ENCODE results near the gene DBP. TPM values are rescaled to one million over a fixed set of nuclear protein-coding genes. Genes with fewer than 3 reads are reported as not detected.

Gene DBP
- total and polyA plus RNA-seq, 10 of the 15 experiments (the other 5 are each of a cell fraction or from before 2014, with no cell fraction given) = 2.0 to 10.6 (median 6.9) TPM

DNA sequence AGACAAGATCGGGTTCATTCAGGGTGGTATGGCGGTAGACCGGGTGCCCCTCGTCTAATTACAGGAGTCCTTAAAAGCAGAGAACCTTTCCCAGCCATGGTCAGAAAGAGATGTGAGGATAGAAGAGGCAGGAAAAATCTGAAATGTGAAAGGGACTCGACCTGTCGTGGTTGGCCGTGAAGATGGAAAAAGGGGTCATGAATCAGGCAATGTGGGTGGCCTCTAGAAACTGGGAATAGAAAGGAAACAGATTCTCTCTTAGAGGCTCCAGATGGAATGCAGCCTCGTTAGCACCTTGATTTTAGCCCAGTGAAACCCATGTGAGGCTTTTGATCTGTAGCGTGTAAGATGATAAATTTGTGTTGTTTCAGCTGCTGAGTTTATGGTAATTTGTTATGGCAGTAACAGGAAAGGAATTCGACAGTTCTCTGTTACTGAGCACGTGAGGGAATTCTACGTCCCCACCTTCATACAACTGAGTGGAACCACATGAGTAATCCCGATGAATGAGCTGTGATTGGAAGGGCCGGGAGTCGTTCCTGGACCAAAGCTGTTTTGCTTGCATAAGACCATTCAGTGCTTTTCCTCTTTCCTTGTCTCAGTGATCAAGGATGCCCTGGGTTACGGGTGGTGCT lies 19.8 kb upstream of the DBP start:
- Histone ChIP-seq H3K4me2 (ENCODE audit: control insufficient read depth, insufficient read depth) (no peak overlapping the region), H3K9ac (ENCODE audit: control insufficient read depth, insufficient read depth, low read length) (no peak overlapping the region), H3K27ac (ENCODE audit: control insufficient read depth, insufficient read depth) (no peak overlapping the region), H3K79me2 (ENCODE audit: control insufficient read depth, insufficient read depth, low read length) (no peaks in the 10 kb centered on the region), H3K9me3 (replicated peaks; ENCODE audit: control insufficient read depth, insufficient read depth, low read length) (no peaks in the 10 kb centered on the region; the same call in 2 of the 3 replicates), H3K4me3 (no peak overlapping the region), H3K36me3 (ENCODE audit: control insufficient read depth in 2 of 2, insufficient read depth in 2 of 2, low read length in 1 of 2) (no peaks in the 10 kb centered on the region), H4K20me1 (ENCODE audit: control insufficient read depth, insufficient read depth) (no peaks in the 10 kb centered on the region), H3K27me3 (replicated peaks in 1 of 2; ENCODE audit: control insufficient read depth in 2 of 2, insufficient read depth in 2 of 2, low read length in 1 of 2) (no peaks in the 10 kb centered on the region), H2AFZ (ENCODE audit: control insufficient read depth, low read depth, low read length) (no peak overlapping the region), H3K4me1 (ENCODE audit: control insufficient read depth, insufficient read depth, low read length) (peaks cover 11% of the 10 kb centered on the region)
- DNase-seq (ENCODE audit: low read depth, low spot score) (no peak), ATAC-seq (no peak), FAIRE-seq (no peak)
- in situ Hi-C loops (cut with MboI) (no loop called here), intact Hi-C loops (cut with micrococcal nuclease; ENCODE audit: unreplicated experiment) (no loop called here)
- ChIA-PET RAD21 (ENCODE audit: unreplicated experiment) (no interaction called here), POLR2A (interaction anchor here (0.6 kb wide), 1 partner anchor 7 kb away, joined by 3 read pairs; no protein-coding TSS in a partner anchor), CTCF (interaction anchor here (1.1 to 1.8 kb wide), 2 partner anchors 11 to 18 kb away, joined by 3 to 6 read pairs; partner anchors contain the start of gene CA11), SMC1A (ENCODE audit: uncharacterized antibody, unreplicated experiment) (no interaction called here)
- no peak for TF ChIP-seq REST (IDR thresholded peaks at IDR 0.05; ENCODE audit: low read depth, low read length)
- TF ChIP-seq ZNF274 (IDR thresholded peaks at IDR 0.05; ENCODE audit: insufficient read depth, insufficient read length) = no peak
- no peak for TF ChIP-seq POLR2A (IDR thresholded peaks at IDR 0.05; ENCODE audit: low read depth, low read length)
- no peak for TF ChIP-seq IKZF2 (IDR thresholded peaks at IDR 0.05)
- no peak for TF ChIP-seq ZBTB4 (CRISPR knock-in tag; IDR thresholded peaks at IDR 0.05)
- TF ChIP-seq NFIC (IDR thresholded peaks at IDR 0.05; ENCODE audit: low read depth, low read length) = no peak
- no peak for TF ChIP-seq POLR2AphosphoS5 (IDR thresholded peaks at IDR 0.05; ENCODE audit: low read length)
- no peak for TF ChIP-seq MEF2A (IDR thresholded peaks at IDR 0.05; ENCODE audit: insufficient read depth, low read depth, low read length)
- TF ChIP-seq ZSCAN29 (IDR thresholded peaks at IDR 0.05) = no peak
- 53% methylated on average over 16 of the region's 16 CpGs for WGBS (ENCODE audit: insufficient coverage, insufficient replicate concordance, low lambda C conversion rate, missing lambda C conversion rate)
- no TSS peak for BruUV-seq (replicated peaks)
